ENCODE data around the gene BEND7. TPM values are rescaled to one million over a fixed set of nuclear protein-coding genes. Genes with fewer than 3 reads are reported as not detected.

Gene BEND7
- total and polyA plus RNA-seq, 2 of the 4 experiments (the other 2 are of a cell fraction): 2.3 to 3.5 TPM

DNA sequence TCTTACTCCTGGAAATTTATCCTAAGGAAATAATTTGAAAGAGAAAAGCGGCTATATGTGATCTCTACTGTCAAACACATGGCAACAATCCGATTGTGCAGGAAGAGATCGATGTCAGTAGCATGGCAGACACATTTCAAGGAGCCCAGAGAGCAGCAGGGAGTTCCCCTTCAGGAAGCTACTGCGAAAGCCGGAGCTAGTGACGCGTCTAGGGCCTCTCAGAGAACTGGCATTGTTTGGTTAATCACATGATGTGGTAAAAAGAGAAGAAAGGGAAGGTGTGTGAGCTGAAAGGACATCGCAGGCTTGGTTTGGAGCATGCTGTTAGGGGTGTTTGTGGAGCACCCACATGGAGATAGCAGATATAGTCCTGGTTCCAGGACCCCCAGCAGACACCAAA is 74.9 kb downstream of the BEND7 start:
- ChIA-PET POLR2A (ENCODE audit: unreplicated experiment) (no interaction called here), CTCF (interaction anchor here (1.1 kb wide), 1 partner anchor 27 kb away, joined by 3 read pairs; no protein-coding TSS in a partner anchor)
- dilution Hi-C loops (cut with HindIII; ENCODE audit: low sequenced_read_pairs, unreplicated experiment) (no loop called here), intact Hi-C loops (cut with micrococcal nuclease) (no loop called here), in situ Hi-C loops (cut with MboI; ENCODE audit: low sequenced_read_pairs) (no loop called here)
- BruUV-seq (replicated peaks): no TSS peak
- Histone ChIP-seq H2AK5ac (ENCODE audit: low read depth, low read length) (no peak overlapping the region), H2BK15ac (ENCODE audit: low read depth, low read length) (no peak overlapping the region), H3K27me3 (ENCODE audit: control insufficient read depth, insufficient read depth, low read length) (no peaks in the 10 kb centered on the region), H2BK20ac (ENCODE audit: low read depth, low read length) (no peak overlapping the region), H3K27ac (ENCODE audit: insufficient read depth, low read length) (no peak overlapping the region), H2BK120ac (ENCODE audit: low read depth, low read length) (no peak overlapping the region), H3K79me1 (ENCODE audit: low read depth in 1 of 2, low read length in 2 of 2) (no peaks in the 10 kb centered on the region), H3K9ac (ENCODE audit: low read depth, low read length) (no peak overlapping the region), H3K9me3 (ENCODE audit: control insufficient read depth, insufficient read depth, low read length) (no peaks in the 10 kb centered on the region), H3K36me3 (ENCODE audit: control insufficient read depth, insufficient read depth, low read length) (no peaks in the 10 kb centered on the region), H2AK9ac (replicated peaks; ENCODE audit: low read depth, low read length, poor library complexity) (no peak overlapping the region), H3K4me3 (ENCODE audit: insufficient read depth, low read depth, low read length) (no peak overlapping the region), H3K9me1 (ENCODE audit: insufficient read depth, low read length) (0 out of 2 replicates have a peak, but pooled peaks cover 3% of the 10 kb centered on the region), H3K4me2 (ENCODE audit: low read depth, low read length) (no peak overlapping the region), H4K91ac (ENCODE audit: insufficient read depth, low read depth, low read length) (no peak overlapping the region), H3K23ac (ENCODE audit: low read depth, low read length) (no peak overlapping the region), H4K5ac (ENCODE audit: low read depth, low read length) (no peak overlapping the region), H2AFZ (replicated peaks; ENCODE audit: low read length, poor library complexity) (no peak overlapping the region), H3K4me1 (ENCODE audit: control insufficient read depth, insufficient read depth, low read length) (no peaks in the 10 kb centered on the region), H3K14ac (replicated peaks; ENCODE audit: low read depth, low read length) (no peak overlapping the region), H3K56ac (ENCODE audit: extremely low read depth, insufficient read depth, low read length) (no peak overlapping the region), H4K8ac (ENCODE audit: low read depth in 2 of 2, low read length in 2 of 2) (no peak overlapping the region), H4K20me1 (ENCODE audit: insufficient read depth, low read length) (no peaks in the 10 kb centered on the region), H3K18ac (ENCODE audit: low read depth, low read length) (no peak overlapping the region), H3K4ac (ENCODE audit: low read depth, low read length) (no peak overlapping the region), H2BK5ac (ENCODE audit: low read depth, low read length, poor library complexity, severe bottlenecking) (no peak overlapping the region)
- ATAC-seq (ENCODE audit: low read depth) (no peak), DNase-seq (no peak)
- no peak for TF ChIP-seq MXI1 (IDR thresholded peaks at IDR 0.05; ENCODE audit: borderline replicate concordance, low read depth, low read length)
- TF ChIP-seq, protein P1, sequence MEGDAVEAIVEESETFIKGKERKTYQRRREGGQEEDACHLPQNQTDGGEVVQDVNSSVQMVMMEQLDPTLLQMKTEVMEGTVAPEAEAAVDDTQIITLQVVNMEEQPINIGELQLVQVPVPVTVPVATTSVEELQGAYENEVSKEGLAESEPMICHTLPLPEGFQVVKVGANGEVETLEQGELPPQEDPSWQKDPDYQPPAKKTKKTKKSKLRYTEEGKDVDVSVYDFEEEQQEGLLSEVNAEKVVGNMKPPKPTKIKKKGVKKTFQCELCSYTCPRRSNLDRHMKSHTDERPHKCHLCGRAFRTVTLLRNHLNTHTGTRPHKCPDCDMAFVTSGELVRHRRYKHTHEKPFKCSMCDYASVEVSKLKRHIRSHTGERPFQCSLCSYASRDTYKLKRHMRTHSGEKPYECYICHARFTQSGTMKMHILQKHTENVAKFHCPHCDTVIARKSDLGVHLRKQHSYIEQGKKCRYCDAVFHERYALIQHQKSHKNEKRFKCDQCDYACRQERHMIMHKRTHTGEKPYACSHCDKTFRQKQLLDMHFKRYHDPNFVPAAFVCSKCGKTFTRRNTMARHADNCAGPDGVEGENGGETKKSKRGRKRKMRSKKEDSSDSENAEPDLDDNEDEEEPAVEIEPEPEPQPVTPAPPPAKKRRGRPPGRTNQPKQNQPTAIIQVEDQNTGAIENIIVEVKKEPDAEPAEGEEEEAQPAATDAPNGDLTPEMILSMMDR (conservative IDR thresholded peaks at IDR 0.05; ENCODE audit: low read depth, low read length): no peak
- TF ChIP-seq NFE2L2 (IDR thresholded peaks at IDR 0.05; ENCODE audit: low read depth, low read length): no peak
- TF ChIP-seq SMC3 (IDR thresholded peaks at IDR 0.05; ENCODE audit: low read depth, low read length): no peak
- WGBS, 2 experiments (ENCODE audit: extremely low coverage in 2 of 2, insufficient read length in 1 of 2): 81% methylated on average over 3 of the region's 8 CpGs; no CpG with 5 or more reads in 1 of the 2 experiments

All from IMR-90 (cell line).